Lung (tissue), 12 donors: ENCODE results near the gene TMEM50A. TPM values are rescaled to one million over a fixed set of nuclear protein-coding genes. Genes with fewer than 3 reads are reported as not detected.
A peak's percentile ranks its signal among the peaks of the same experiment; 100 is the strongest.

Experiments
- ATAC-seq: fragments of 200-7000 bp; cut with Tn5 transposase; one replicate; pipeline ENCODE4 v1.9.1; 2020; ENCODE audit warnings: moderate number of reproducible peaks; ENCODE audit not compliant: insufficient read depth, low FRiP score
- DNase-seq, 3 donors: peaks; one replicate each; pipeline ENCODE4 v3.0.0-alpha.2; 2013 to 2017
- H3K27ac ChIP-seq, 2 donors: one replicate each; pipeline ENCODE4 v1.5.1; 2013; ENCODE audit warnings: mild to moderate bottlenecking in 2 of 2, moderate library complexity in 2 of 2, control low read depth in 1 of 2, inconsistent platforms in 1 of 2, low read depth in 1 of 2, low read length in 1 of 2
- H3K27me3 ChIP-seq, 3 donors: one replicate each; pipeline ENCODE4 v1.5.1; 2013; ENCODE audit warnings: low read length in 2 of 3; ENCODE audit not compliant: control insufficient read depth in 3 of 3, insufficient read depth in 3 of 3
- H3K36me3 ChIP-seq, 4 donors: one replicate each; pipeline ENCODE4 v1.5.1; 2013; ENCODE audit warnings: low read length in 4 of 4, mild to moderate bottlenecking in 1 of 4, moderate library complexity in 1 of 4; ENCODE audit not compliant: control insufficient read depth in 4 of 4, insufficient read depth in 4 of 4
- H3K4me1 ChIP-seq, 5 donors: one replicate each; pipeline ENCODE4 v1.5.1; 2013; ENCODE audit warnings: low read length in 5 of 5, mild to moderate bottlenecking in 2 of 5, moderate library complexity in 1 of 5; ENCODE audit not compliant: control insufficient read depth in 5 of 5, insufficient read depth in 5 of 5
- H3K4me3 ChIP-seq: one replicate; pipeline ENCODE4 v1.5.1; 2013; ENCODE audit warnings: mild to moderate bottlenecking, control low read depth, moderate library complexity
- H3K9ac ChIP-seq, 2 donors: one replicate each; pipeline ENCODE4 v1.5.1; 2013; ENCODE audit warnings: low read length in 2 of 2, control low read depth in 1 of 2; ENCODE audit not compliant: insufficient read depth in 1 of 2
- H3K9me3 ChIP-seq, 4 donors: one replicate each; pipeline ENCODE4 v1.5.1; 2013; ENCODE audit warnings: low read length in 3 of 4, mild to moderate bottlenecking in 1 of 4, moderate library complexity in 1 of 4; ENCODE audit not compliant: control insufficient read depth in 4 of 4, insufficient read depth in 3 of 4
- WGBS, 2 donors: extraction: QIAGEN DNeasy Blood & Tissue Kit; methylation state at CpG; one replicate each; pipeline ENCODE4 v1.1.7; 2013; 5-methylcytosine and 5-hydroxymethylcytosine counted together
- polyA plus RNA-seq, 2 donors: library from polyadenylated mRNA; stranded (reverse); fragments of 200-250 nt; gene quantifications; one replicate each; pipeline ENCODE4 v1.2.1, GENCODE V29; 2013
- total RNA-seq, 2 donors: library from RNA; depleted of rRNA in 1 of 2; stranded (reverse); fragments of >200 nt in 1 of 2; gene quantifications; one replicate each; pipeline ENCODE4 v1.2.1, GENCODE V29; 2014 to 2021
- TF ChIP-seq, protein P1 (sequence below): IDR thresholded peaks from 2 replicates; pipeline ENCODE4 v1.5.1; 2012; ENCODE audit warnings: mild to moderate bottlenecking; ENCODE audit errors: control extremely low read depth, extremely low read depth
- donor health status: control.
- donor health status: control.
- donor health status: Bipolar disorder and iron deficiency.
- donor health status: healthy.
- donor health status: DM: yes; HTN: yes; CAD: no.

Gene TMEM50A
- total and polyA plus RNA-seq, 4 donors, result 84.6 to 116 (median 88.4) TPM

DNA sequence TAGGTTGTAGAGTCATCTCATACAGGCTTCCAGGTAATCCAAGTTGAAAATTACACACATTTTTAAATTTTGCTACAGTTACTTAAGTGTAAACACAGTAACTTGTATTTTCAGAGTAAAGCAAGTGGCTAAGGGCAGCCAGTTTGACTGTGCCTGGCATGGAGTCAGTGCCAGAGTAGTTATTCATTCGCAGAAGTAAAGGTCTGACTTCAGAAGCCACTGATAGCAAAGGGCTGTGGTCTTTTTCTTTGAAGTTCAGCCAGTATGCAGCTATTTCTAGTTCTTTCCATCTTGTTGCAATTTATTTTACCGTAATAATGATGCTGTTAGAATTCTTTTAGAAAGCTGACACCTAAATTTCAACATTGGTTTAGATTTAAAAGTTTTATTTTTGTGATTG, 9.4 kb downstream of the TMEM50A start:
- DNase-seq, result peak in 1 of 3 donors; percentile 6
- Histone ChIP-seq H3K9ac (no peak overlapping the region), H3K4me3 (no peak overlapping the region), H3K36me3 (peaks cover 8 to 31% (median 16%) of the 10 kb centered on the region in 4 donors), H3K27ac (no peak overlapping the region), H3K4me1 (no peaks in the 10 kb centered on the region), H3K9me3 (no peaks in the 10 kb centered on the region), H3K27me3 (no peaks in the 10 kb centered on the region)
- no peak for ATAC-seq
- WGBS, 2 donors, result 87 to 93% methylated on average over 2 of the region's 2 CpGs
- TF ChIP-seq, protein P1, sequence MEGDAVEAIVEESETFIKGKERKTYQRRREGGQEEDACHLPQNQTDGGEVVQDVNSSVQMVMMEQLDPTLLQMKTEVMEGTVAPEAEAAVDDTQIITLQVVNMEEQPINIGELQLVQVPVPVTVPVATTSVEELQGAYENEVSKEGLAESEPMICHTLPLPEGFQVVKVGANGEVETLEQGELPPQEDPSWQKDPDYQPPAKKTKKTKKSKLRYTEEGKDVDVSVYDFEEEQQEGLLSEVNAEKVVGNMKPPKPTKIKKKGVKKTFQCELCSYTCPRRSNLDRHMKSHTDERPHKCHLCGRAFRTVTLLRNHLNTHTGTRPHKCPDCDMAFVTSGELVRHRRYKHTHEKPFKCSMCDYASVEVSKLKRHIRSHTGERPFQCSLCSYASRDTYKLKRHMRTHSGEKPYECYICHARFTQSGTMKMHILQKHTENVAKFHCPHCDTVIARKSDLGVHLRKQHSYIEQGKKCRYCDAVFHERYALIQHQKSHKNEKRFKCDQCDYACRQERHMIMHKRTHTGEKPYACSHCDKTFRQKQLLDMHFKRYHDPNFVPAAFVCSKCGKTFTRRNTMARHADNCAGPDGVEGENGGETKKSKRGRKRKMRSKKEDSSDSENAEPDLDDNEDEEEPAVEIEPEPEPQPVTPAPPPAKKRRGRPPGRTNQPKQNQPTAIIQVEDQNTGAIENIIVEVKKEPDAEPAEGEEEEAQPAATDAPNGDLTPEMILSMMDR, result no peak

DNA sequence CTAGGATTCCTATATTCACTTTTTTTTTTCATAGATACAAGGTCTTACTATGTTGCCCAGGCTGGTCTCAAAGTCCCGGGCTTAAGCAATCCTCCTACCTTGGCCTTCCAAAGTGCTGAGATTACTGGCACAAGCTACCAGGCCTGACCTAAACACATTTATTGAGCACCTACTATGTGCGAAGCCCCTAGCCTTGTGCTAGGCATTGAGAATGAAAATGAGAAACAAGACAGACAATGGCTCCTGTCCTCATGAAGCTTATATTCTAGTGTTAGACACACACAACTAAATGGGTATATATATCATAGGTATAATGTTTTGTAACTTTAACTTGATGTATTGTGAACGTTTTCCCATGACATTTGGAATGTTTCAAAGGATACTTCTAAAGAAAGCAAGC, 11.5 kb downstream of the TMEM50A start:
- no peak overlapping the region for H3K27ac ChIP-seq
- no peak overlapping the region for H3K4me3 ChIP-seq
- peaks cover 8 to 26% (median 15%) of the 10 kb centered on the region in 4 donors for H3K36me3 ChIP-seq
- DNase-seq (no peak), ATAC-seq (no peak)
- TF ChIP-seq, protein P1, result no peak
- 96 to 98% methylated on average over 3 of the region's 3 CpGs for WGBS, 2 donors
- no peaks in the 10 kb centered on the region for H3K9me3 ChIP-seq
- H3K27me3 ChIP-seq, result no peaks in the 10 kb centered on the region
- no peak overlapping the region for H3K9ac ChIP-seq
- peaks cover 0 to 2% (median 0%) of the 10 kb centered on the region in 5 donors for H3K4me1 ChIP-seq

GRCh38 chr1:25355841-25356395, 17.8 kb downstream of the TMEM50A start:
- H3K27ac ChIP-seq, result peak overlapping the region in 1 of 2 donors; percentile 16
- H3K4me1 ChIP-seq, result peaks cover 0 to 3% (median 0%) of the 10 kb centered on the region in 5 donors
- peaks cover 7 to 23% (median 20%) of the 10 kb centered on the region in 4 donors for H3K36me3 ChIP-seq
- no peak for DNase-seq
- H3K4me3 ChIP-seq, result no peak overlapping the region
- no peak overlapping the region for H3K9ac ChIP-seq
- TF ChIP-seq, protein P1, result no peak
- H3K9me3 ChIP-seq, result no peaks in the 10 kb centered on the region
- no peaks in the 10 kb centered on the region for H3K27me3 ChIP-seq
- ATAC-seq, result no peak
- 77% methylated on average over 6 of the region's 6 CpGs for WGBS, 2 donors

DNA sequence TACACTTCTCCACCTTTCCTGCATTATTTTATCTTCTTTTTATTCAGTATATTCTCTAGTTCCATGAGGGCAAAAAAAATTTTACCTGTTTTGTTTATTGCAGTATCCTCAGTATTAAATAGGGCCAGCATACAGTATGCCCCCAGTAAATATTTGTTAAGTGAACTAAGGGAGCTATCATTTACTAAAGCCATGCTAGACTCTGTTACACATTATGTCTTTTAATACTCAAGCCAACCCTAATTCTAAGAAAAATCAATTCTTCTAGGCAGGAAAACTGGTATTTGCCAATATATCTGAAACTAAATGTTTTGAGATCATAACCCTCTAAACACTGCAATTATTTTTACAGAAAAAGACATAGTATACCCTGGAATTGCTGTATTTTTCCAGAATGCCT, 18.3 kb downstream of the TMEM50A start:
- Histone ChIP-seq H3K27ac (no peak overlapping the region), H3K9me3 (no peaks in the 10 kb centered on the region), H3K4me1 (peaks cover 0 to 3% (median 0%) of the 10 kb centered on the region in 5 donors), H3K36me3 (peaks cover 7 to 26% (median 21%) of the 10 kb centered on the region in 4 donors), H3K9ac (no peak overlapping the region), H3K27me3 (no peaks in the 10 kb centered on the region), H3K4me3 (no peak overlapping the region)
- DNase-seq (no peak), ATAC-seq (no peak)
- TF ChIP-seq, protein P1, result no peak
